ENCODE results near the gene AKR1D1. TPM values are rescaled to one million over a fixed set of nuclear protein-coding genes. Genes with fewer than 3 reads are reported as not detected.

Gene AKR1D1
- total and polyA plus RNA-seq, 10 of the 15 experiments (the other 5 are each of a cell fraction or from before 2014, with no cell fraction given), result 0.09 to 0.34 TPM; not detected in 8

DNA sequence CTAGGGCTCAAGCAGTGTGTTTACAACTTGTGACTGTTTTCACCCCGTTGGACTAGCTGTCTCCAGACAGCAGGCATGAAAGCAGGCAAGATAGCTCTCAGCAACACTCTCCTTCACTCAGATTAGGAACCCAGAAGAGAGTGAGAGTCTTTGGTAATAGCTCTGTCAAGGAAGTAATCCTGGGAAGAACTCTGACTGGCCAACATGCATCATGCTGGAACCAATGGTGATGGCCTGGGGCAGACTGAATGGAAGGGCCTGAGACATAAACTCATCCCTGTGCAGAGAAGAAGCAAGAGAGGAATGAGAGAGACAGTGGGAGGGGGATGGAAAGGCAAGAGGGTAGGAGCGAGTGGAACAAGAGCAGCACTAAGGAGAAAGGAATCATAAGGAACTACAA lies 48.9 kb downstream of the AKR1D1 start (continued):
- TF ChIP-seq, protein P1, sequence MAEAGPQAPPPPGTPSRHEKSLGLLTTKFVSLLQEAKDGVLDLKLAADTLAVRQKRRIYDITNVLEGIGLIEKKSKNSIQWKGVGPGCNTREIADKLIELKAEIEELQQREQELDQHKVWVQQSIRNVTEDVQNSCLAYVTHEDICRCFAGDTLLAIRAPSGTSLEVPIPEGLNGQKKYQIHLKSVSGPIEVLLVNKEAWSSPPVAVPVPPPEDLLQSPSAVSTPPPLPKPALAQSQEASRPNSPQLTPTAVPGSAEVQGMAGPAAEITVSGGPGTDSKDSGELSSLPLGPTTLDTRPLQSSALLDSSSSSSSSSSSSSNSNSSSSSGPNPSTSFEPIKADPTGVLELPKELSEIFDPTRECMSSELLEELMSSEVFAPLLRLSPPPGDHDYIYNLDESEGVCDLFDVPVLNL (IDR thresholded peaks at IDR 0.05; ENCODE audit: low read depth, low read length), result no peak
- TF ChIP-seq REST (IDR thresholded peaks at IDR 0.05; ENCODE audit: low read depth, low read length) (no peak), FOXM1 (IDR thresholded peaks at IDR 0.05; ENCODE audit: low read depth, low read length) (no peak), RB1 (IDR thresholded peaks at IDR 0.05; ENCODE audit: borderline replicate concordance) (no peak)
- TF ChIP-seq, protein P2, sequence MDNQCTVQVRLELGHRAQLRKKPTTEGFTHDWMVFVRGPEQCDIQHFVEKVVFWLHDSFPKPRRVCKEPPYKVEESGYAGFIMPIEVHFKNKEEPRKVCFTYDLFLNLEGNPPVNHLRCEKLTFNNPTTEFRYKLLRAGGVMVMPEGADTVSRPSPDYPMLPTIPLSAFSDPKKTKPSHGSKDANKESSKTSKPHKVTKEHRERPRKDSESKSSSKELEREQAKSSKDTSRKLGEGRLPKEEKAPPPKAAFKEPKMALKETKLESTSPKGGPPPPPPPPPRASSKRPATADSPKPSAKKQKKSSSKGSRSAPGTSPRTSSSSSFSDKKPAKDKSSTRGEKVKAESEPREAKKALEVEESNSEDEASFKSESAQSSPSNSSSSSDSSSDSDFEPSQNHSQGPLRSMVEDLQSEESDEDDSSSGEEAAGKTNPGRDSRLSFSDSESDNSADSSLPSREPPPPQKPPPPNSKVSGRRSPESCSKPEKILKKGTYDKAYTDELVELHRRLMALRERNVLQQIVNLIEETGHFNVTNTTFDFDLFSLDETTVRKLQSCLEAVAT (IDR thresholded peaks at IDR 0.05), result no peak

All from GM12878 (cell line).